ENCODE results near the gene CD27. TPM values are rescaled to one million over a fixed set of nuclear protein-coding genes. Genes with fewer than 3 reads are reported as not detected.

Gene CD27
- total RNA-seq, 1 donor from 2014 or later = 1.2 TPM

DNA sequence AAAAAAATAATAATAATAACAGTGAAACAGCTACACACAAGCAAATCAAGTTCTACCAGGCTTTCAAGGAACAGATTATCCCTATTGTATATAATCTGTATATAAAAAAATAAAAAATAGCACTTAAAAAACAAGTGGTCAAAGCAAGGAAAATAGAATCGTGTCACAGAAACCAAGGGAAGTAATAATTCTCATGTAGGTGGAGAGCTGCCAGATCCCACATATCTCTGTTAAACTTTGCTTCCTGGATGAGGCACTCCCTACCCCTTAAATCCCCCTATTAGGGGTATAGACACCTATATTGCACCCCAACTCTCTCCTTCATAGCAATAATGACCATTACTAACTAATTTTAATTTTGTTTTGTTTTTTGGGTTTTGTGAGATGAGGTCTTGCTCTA is 4.4 kb upstream of the CD27 start:
- Histone ChIP-seq H3K4me1 (no peaks in the 10 kb centered on the region), H3K4me3 (no peak overlapping the region), H3K9me3 (no peaks in the 10 kb centered on the region), H3K36me3 (no peaks in the 10 kb centered on the region), H3K27ac (no peak overlapping the region), H3K27me3 (no peaks in the 10 kb centered on the region)
- intact Hi-C loops (cut with DNase I) = no loop called here
- TF ChIP-seq POLR2AphosphoS5 (IDR thresholded peaks at IDR 0.05; ENCODE audit: insufficient read depth in 1 of 2, low read depth in 1 of 2) (no peak), POLR2A (IDR thresholded peaks at IDR 0.05) (no peak)
- TF ChIP-seq, protein P1, sequence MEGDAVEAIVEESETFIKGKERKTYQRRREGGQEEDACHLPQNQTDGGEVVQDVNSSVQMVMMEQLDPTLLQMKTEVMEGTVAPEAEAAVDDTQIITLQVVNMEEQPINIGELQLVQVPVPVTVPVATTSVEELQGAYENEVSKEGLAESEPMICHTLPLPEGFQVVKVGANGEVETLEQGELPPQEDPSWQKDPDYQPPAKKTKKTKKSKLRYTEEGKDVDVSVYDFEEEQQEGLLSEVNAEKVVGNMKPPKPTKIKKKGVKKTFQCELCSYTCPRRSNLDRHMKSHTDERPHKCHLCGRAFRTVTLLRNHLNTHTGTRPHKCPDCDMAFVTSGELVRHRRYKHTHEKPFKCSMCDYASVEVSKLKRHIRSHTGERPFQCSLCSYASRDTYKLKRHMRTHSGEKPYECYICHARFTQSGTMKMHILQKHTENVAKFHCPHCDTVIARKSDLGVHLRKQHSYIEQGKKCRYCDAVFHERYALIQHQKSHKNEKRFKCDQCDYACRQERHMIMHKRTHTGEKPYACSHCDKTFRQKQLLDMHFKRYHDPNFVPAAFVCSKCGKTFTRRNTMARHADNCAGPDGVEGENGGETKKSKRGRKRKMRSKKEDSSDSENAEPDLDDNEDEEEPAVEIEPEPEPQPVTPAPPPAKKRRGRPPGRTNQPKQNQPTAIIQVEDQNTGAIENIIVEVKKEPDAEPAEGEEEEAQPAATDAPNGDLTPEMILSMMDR (IDR thresholded peaks at IDR 0.05) = no peak
- DNase-seq (ENCODE audit: extremely low spot score in 2 of 2) = no peak

DNA sequence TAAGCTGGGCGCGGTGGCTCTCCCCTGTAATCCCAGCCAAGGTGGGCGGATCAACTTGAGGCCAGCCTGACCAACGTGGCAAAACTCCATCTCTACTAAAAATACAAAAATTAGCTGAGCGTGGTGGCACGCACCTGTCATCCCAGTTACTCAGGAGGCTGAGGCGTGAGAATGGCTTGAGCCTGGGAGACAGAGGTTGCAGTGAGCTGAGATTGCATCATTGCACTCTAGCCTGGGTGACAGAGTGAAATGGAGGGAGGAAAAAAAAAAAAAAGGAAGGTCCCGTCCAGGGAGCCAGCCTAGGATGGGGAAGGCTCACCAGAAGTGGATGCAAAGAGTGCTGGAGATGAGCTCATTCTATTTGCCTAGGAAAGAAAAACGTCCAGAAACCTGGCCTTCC is 1.9 kb upstream of the CD27 start:
- TF ChIP-seq POLR2A (IDR thresholded peaks at IDR 0.05) (no peak), POLR2AphosphoS5 (IDR thresholded peaks at IDR 0.05; ENCODE audit: insufficient read depth in 1 of 2, low read depth in 1 of 2) (no peak)
- TF ChIP-seq, protein P1 (IDR thresholded peaks at IDR 0.05) = no peak
- Histone ChIP-seq H3K9me3 (no peaks in the 10 kb centered on the region), H3K4me1 (no peaks in the 10 kb centered on the region), H3K36me3 (no peaks in the 10 kb centered on the region), H3K27me3 (no peaks in the 10 kb centered on the region), H3K4me3 (no peak overlapping the region), H3K27ac (no peak overlapping the region)
- intact Hi-C loops (cut with DNase I) = no loop called here
- DNase-seq (ENCODE audit: extremely low spot score in 2 of 2) = no peak

DNA sequence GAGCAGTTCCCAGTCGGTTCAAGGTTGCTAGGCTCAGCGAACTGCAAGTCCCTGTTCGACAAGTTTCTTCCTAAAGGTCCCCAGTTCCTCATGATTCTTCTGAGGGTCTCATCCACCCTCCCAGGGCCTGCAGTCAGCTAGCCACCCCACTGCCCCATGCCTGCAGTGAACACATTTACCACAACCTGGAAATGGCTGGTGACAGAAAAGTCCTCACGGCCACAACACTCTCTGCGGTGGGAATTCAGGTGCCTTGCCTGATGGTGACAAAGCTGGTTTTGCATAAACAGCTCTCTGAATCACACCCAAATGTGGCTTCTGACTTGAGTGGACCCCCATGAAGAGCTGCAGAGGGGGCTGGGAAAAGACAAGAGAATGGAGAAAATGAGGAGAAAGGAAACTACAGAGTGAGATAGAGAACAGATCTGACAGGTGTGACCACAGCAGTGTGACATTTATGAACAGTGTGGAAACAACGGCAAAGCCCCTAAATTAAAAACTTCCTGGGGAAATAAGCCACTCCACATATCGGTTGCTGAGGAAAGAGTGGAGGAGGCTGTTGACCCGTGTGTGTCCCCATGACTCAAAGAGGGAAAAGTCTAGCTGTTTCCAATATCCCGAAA is 1.3 kb upstream of the CD27 start:
- no peaks in the 10 kb centered on the region for H3K9me3 ChIP-seq
- no peak overlapping the region for H3K4me3 ChIP-seq
- no peak for TF ChIP-seq POLR2AphosphoS5 (IDR thresholded peaks at IDR 0.05; ENCODE audit: insufficient read depth in 1 of 2, low read depth in 1 of 2)
- TF ChIP-seq POLR2A (IDR thresholded peaks at IDR 0.05) = no peak
- intact Hi-C loops (cut with DNase I) = no loop called here
- no peaks in the 10 kb centered on the region for H3K36me3 ChIP-seq
- no peaks in the 10 kb centered on the region for H3K4me1 ChIP-seq
- H3K27me3 ChIP-seq = no peaks in the 10 kb centered on the region
- H3K27ac ChIP-seq = no peak overlapping the region
- DNase-seq (ENCODE audit: extremely low spot score in 2 of 2) = no peak

DNA sequence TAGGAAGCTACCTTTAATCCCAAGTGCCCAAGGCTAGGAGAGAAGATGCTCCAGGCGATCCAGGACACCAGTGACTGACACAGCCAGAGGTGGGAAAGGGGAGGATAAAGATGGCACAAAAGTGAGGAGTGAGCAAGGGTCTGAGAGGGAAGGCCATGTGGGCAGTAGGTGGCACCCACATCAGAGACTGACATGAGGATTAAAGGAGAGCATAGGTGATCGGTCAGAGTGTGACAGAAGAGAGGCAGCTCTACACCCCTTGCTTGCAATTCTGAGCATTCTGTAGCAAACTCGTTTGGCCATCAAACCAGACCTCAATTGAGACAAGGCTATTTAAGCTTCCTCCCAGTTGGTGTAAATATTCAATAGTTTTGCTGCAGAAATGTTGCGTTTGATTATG is 724 bp upstream of the CD27 start:
- Histone ChIP-seq H3K4me1 (no peaks in the 10 kb centered on the region), H3K36me3 (no peaks in the 10 kb centered on the region), H3K27ac (no peak overlapping the region), H3K9me3 (no peaks in the 10 kb centered on the region), H3K4me3 (no peak overlapping the region), H3K27me3 (no peaks in the 10 kb centered on the region)
- DNase-seq (ENCODE audit: extremely low spot score in 2 of 2) = no peak
- intact Hi-C loops (cut with DNase I) = no loop called here
- TF ChIP-seq POLR2A (IDR thresholded peaks at IDR 0.05) (no peak), POLR2AphosphoS5 (IDR thresholded peaks at IDR 0.05; ENCODE audit: insufficient read depth in 1 of 2, low read depth in 1 of 2) (no peak)
- TF ChIP-seq, protein P1 (IDR thresholded peaks at IDR 0.05) = no peak

DNA sequence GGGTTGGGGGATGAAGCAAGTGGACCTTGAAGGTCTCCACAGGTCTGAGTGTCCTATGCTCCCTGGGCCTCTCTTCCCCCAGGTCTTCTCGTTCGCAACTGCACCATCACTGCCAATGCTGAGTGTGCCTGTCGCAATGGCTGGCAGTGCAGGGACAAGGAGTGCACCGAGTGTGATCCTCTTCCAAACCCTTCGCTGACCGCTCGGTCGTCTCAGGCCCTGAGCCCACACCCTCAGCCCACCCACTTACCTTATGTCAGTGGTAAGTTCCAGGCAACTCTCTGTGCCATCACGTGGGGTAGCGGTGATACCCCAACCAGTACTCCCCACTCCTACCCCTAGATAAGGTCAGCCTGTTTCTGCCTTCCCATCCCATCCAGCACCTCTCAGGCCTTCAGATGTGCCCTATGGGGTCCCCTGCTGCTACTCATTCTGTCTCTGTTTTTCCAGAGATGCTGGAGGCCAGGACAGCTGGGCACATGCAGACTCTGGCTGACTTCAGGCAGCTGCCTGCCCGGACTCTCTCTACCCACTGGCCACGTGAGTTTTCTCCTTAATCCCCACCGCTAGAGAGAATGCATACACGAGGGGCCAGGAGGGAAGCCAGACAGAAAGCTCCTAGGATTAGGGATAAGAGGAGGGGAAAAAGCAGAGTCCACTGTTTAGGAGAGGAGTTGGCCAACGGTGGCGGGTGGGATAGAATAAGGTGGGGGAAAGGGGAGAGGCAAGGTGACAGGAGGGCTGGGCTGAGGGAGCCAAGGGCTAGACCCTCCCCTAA is 5.5 kb downstream of the CD27 start:
- H3K36me3 ChIP-seq = peaks cover 0 to 18% of the 10 kb centered on the region in 2 donors
- peaks cover 37% of the 10 kb centered on the region for H3K4me1 ChIP-seq
- H3K27me3 ChIP-seq = no peaks in the 10 kb centered on the region
- DNase-seq (ENCODE audit: extremely low spot score in 2 of 2) = no peak
- H3K9me3 ChIP-seq = no peaks in the 10 kb centered on the region
- TF ChIP-seq POLR2AphosphoS5 (IDR thresholded peaks at IDR 0.05; ENCODE audit: insufficient read depth in 1 of 2, low read depth in 1 of 2) (no peak), POLR2A (IDR thresholded peaks at IDR 0.05) (no peak)
- TF ChIP-seq, protein P1 (IDR thresholded peaks at IDR 0.05) = no peak
- peak overlapping the region; percentile 70 to 80 for H3K4me3 ChIP-seq
- H3K27ac ChIP-seq = peak overlapping the region; percentile 95
- intact Hi-C loops (cut with DNase I) = loop anchor here (2.0 kb wide), 1 partner anchor 19 kb away; no protein-coding TSS in a partner anchor
